WTC11 (cell line): ENCODE measurements around the gene POC1A. TPM values are rescaled to one million over a fixed set of nuclear protein-coding genes. Genes with fewer than 3 reads are reported as not detected.

Source experiments
- ATAC-seq: fragments of 200-7000 bp; cut with Tn5 transposase; 2 replicates; pipeline ENCODE4 v1.10.0; 2021; ENCODE audit warnings: mild to moderate bottlenecking, moderate library complexity
- CTCF ChIA-PET: fragments of 300-600 bp; sonication (Branson Sonifier 250); formaldehyde crosslinking; loops from one replicate; lab custom pipeline; 2021; ENCODE audit warnings: antibody characterized with exemption; lab: Charles Lee
- POLR2A ChIA-PET: fragments of 350-600 bp; sonication (Branson Sonifier 250); formaldehyde crosslinking; loops from one replicate; lab custom pipeline; 2021; ENCODE audit warnings: antibody characterized with exemption; lab: Charles Lee
- DNase-seq: peaks from one replicate; pipeline ENCODE4 v3.0.0; 2021; ENCODE audit warnings: low spot score
- H3K27ac Mint-ChIP-seq: 2 replicates; pipeline ENCODE4 v1.8.0; 2021; ENCODE audit warnings: mixed read lengths
- H3K27me3 Mint-ChIP-seq: 2 replicates; pipeline ENCODE4 v1.8.0; 2021; ENCODE audit warnings: low read depth, mild to moderate bottlenecking, moderate library complexity, mixed read lengths
- H3K36me3 Mint-ChIP-seq: 2 replicates; pipeline ENCODE4 v1.8.0; 2021; ENCODE audit warnings: mixed read lengths
- H3K4me1 Mint-ChIP-seq: 2 replicates; pipeline ENCODE4 v1.8.0; 2022; ENCODE audit warnings: mixed read lengths
- H3K4me3 Mint-ChIP-seq: 2 replicates; pipeline ENCODE4 v1.8.0; 2021; ENCODE audit warnings: mild to moderate bottlenecking, moderate library complexity, mixed read lengths
- H3K9me3 Mint-ChIP-seq: 2 replicates; pipeline ENCODE4 v1.8.0; 2021; ENCODE audit warnings: mixed read lengths
- ELF4 ChIP-seq: sonication (generic); formaldehyde crosslinking; IDR thresholded peaks from 2 replicates; pipeline ENCODE4 v1.8.1; 2022; ENCODE audit warnings: low read depth, mild to moderate bottlenecking, moderate library complexity, missing genetic modification reagents
- ETV6 ChIP-seq: sonication (generic); formaldehyde crosslinking; IDR thresholded peaks from 2 replicates; pipeline ENCODE4 v1.8.1; 2022; ENCODE audit warnings: mild to moderate bottlenecking, missing genetic modification reagents
- FOXK1 ChIP-seq: sonication (generic); formaldehyde crosslinking; IDR thresholded peaks from 2 replicates; pipeline ENCODE4 v1.8.0; 2022; ENCODE audit warnings: mild to moderate bottlenecking, moderate library complexity, missing genetic modification reagents
- JUN ChIP-seq: sonication (generic); formaldehyde crosslinking; IDR thresholded peaks from 2 replicates; pipeline ENCODE4 v1.8.0; 2023; ENCODE audit warnings: mild to moderate bottlenecking, missing genetic modification reagents
- SOX15 ChIP-seq: fragments of 250-450 bp; sonication (Bioruptor Pico); IDR thresholded peaks from 2 replicates; pipeline ENCODE4 v1.9.0; 2021; ENCODE audit warnings: mild to moderate bottlenecking
- ZNF671 ChIP-seq: fragments of 250-450 bp; sonication (Bioruptor Pico); IDR thresholded peaks from 2 replicates; pipeline ENCODE4 v1.8.0; 2021; ENCODE audit warnings: mild to moderate bottlenecking
- total RNA-seq: library from RNA; stranded (reverse); gene quantifications from 3 replicates; pipeline ENCODE4 v1.2.3, GENCODE V29; 2021
- TF ChIP-seq, protein P1 (sequence below): sonication (generic); formaldehyde crosslinking; IDR thresholded peaks from 2 replicates; pipeline ENCODE4 v1.8.1; 2023; ENCODE audit warnings: mild to moderate bottlenecking, missing genetic modification reagents
- TF ChIP-seq, protein P2 (sequence below): sonication (generic); formaldehyde crosslinking; IDR thresholded peaks from 2 replicates; pipeline ENCODE4 v1.8.0; 2023; ENCODE audit warnings: missing genetic modification reagents
- TF ChIP-seq, protein P3 (sequence below): sonication (generic); formaldehyde crosslinking; IDR thresholded peaks from 2 replicates; pipeline ENCODE4 v1.8.1; 2023; ENCODE audit warnings: mild to moderate bottlenecking, missing genetic modification reagents, moderate library complexity
- TF ChIP-seq, protein P4 (sequence below): sonication (generic); formaldehyde crosslinking; IDR thresholded peaks from 2 replicates; pipeline ENCODE4 v1.8.1; 2023; ENCODE audit warnings: mild to moderate bottlenecking, moderate library complexity, missing genetic modification reagents
- TF ChIP-seq, protein P5 (sequence below): sonication (generic); formaldehyde crosslinking; IDR thresholded peaks from 2 replicates; pipeline ENCODE4 v1.8.1; 2023; ENCODE audit warnings: mild to moderate bottlenecking, missing genetic modification reagents, borderline replicate concordance

POC1A gene
- total RNA-seq, 1 experiment from 2014 or later = 31.3 TPM

DNA sequence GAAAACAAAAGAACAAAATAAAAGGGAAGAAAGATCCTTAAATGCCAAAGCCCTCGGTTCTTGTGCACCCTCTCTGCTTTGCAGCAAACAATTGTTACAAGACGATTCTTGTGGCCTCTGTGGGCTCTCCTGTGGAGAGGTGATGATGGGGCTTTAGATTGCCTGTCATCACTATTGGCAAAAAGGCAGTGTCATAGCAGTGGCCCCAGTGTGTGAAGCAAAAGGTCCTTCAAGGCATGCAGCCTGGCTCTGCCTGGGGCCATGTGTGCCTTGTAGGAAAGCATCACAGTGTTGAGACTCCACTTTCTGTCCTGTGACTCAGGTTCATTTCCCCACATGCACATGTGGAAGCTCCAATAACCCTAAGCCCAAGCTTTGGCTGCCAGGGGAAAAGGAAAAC, 43.7 kb downstream of the POC1A start (continued):
- TF ChIP-seq, protein P1, sequence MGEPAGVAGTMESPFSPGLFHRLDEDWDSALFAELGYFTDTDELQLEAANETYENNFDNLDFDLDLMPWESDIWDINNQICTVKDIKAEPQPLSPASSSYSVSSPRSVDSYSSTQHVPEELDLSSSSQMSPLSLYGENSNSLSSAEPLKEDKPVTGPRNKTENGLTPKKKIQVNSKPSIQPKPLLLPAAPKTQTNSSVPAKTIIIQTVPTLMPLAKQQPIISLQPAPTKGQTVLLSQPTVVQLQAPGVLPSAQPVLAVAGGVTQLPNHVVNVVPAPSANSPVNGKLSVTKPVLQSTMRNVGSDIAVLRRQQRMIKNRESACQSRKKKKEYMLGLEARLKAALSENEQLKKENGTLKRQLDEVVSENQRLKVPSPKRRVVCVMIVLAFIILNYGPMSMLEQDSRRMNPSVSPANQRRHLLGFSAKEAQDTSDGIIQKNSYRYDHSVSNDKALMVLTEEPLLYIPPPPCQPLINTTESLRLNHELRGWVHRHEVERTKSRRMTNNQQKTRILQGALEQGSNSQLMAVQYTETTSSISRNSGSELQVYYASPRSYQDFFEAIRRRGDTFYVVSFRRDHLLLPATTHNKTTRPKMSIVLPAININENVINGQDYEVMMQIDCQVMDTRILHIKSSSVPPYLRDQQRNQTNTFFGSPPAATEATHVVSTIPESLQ (CRISPR knock-in tag) = no peak
- TF ChIP-seq, protein P2, sequence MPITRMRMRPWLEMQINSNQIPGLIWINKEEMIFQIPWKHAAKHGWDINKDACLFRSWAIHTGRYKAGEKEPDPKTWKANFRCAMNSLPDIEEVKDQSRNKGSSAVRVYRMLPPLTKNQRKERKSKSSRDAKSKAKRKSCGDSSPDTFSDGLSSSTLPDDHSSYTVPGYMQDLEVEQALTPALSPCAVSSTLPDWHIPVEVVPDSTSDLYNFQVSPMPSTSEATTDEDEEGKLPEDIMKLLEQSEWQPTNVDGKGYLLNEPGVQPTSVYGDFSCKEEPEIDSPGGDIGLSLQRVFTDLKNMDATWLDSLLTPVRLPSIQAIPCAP (CRISPR knock-in tag) = no peak
- TF ChIP-seq JUN (CRISPR knock-in tag) = no peak

DNA sequence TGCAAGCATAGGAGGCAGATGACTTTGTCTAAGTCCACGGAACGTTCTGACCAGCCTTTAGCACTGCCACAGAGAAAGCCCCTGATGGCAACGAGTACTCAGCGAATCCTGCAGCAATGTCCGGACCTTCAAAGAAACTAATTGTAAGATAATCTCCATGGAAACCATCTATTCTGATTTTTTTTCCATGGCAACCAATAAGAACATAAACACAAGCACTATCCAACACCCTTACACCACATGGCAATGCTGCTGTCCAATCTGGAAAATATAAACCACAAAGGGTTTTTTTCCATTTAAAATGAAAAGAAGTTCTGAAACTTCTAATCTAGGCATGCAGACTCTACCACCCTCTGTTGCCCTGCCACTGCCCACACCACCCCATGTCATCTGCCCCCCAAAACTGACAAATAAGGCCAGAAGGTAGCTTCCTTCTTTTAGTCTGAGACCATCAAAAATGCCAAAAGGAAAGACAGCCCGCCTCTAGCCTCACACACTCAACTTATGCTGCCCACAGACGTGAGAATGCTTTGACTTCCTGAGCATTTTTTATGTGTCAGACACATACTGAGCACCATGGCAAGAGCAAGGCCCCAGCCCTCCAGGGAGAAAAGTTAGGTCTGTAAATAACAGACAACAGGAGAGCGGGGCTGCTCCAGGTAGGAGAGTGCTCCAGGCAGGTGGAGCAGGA, 44.5 kb downstream of the POC1A start:
- peaks cover 3% of the 10 kb centered on the region; the same call in 1 of the 2 replicates for H3K4me1 Mint-ChIP-seq
- H3K27me3 Mint-ChIP-seq = no peaks in the 10 kb centered on the region
- POLR2A ChIA-PET = no interaction called here
- H3K4me3 Mint-ChIP-seq = no peak overlapping the region
- no peak overlapping the region for H3K27ac Mint-ChIP-seq
- DNase-seq (no peak), ATAC-seq (no peak)
- H3K9me3 Mint-ChIP-seq = no peaks in the 10 kb centered on the region
- TF ChIP-seq, protein P3, sequence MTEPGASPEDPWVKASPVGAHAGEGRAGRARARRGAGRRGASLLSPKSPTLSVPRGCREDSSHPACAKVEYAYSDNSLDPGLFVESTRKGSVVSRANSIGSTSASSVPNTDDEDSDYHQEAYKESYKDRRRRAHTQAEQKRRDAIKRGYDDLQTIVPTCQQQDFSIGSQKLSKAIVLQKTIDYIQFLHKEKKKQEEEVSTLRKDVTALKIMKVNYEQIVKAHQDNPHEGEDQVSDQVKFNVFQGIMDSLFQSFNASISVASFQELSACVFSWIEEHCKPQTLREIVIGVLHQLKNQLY (CRISPR knock-in tag) = no peak
- TF ChIP-seq, protein P4, sequence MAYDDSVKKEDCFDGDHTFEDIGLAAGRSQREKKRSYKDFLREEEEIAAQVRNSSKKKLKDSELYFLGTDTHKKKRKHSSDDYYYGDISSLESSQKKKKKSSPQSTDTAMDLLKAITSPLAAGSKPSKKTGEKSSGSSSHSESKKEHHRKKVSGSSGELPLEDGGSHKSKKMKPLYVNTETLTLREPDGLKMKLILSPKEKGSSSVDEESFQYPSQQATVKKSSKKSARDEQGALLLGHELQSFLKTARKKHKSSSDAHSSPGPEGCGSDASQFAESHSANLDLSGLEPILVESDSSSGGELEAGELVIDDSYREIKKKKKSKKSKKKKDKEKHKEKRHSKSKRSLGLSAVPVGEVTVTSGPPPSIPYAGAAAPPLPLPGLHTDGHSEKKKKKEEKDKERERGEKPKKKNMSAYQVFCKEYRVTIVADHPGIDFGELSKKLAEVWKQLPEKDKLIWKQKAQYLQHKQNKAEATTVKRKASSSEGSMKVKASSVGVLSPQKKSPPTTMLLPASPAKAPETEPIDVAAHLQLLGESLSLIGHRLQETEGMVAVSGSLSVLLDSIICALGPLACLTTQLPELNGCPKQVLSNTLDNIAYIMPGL (CRISPR knock-in tag) = no peak
- TF ChIP-seq ETV6 (no peak), ZNF671 (no peak), SOX15 (no peak), ELF4 (no peak), FOXK1 (no peak)
- TF ChIP-seq, protein P1 (CRISPR knock-in tag) = no peak
- CTCF ChIA-PET = interaction anchor here (0.9 to 2.5 kb wide), 9 partner anchors 14 to 290 kb away, joined by 3 to 21 read pairs (median 6); partner anchors contain the start of gene DUSP7
- H3K36me3 Mint-ChIP-seq = peaks cover 31% of the 10 kb centered on the region

DNA sequence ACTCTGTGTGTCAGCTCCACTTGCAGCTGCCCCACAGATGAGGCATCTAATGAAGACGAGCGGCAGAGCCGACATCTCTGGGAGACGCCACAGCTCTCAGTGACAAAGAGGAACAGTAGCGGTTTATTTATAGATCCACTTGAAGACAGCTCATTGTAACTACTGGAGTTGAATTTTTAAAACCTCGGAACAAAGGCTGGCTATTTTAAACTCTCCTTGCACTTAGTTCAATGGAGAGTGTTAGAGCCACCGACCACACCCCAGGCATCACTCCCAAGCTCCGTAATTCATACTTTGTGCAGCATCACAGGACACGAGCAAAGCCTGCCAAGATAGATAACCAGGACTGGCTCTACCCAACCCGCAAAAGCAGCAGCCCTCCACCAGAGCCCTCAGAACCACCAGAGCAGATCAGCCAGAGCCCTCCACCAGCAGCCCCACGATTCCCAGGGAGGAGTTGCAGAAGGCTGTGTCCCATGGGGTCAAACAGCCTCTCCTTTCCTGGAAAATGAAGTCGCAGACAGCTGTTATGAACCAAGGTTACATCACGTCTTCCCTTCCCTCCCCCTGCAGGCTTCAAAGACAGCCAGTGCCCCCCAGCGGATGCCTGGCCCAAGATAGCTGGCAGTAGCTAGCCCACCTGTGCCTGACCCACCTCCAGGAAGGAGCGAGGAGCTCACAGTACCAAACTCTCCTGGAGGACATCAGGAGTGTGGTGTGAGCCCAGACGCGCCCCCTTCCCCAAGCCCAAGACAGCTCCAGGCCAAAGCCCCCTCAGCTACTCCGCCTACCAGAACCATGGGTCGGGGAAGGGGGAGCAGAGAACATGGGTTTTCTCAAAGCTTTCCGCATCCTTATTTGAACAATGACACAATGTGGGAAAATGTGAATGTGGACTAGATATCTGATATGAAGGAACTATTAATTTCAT, 45.7 kb downstream of the POC1A start:
- TF ChIP-seq, protein P5, sequence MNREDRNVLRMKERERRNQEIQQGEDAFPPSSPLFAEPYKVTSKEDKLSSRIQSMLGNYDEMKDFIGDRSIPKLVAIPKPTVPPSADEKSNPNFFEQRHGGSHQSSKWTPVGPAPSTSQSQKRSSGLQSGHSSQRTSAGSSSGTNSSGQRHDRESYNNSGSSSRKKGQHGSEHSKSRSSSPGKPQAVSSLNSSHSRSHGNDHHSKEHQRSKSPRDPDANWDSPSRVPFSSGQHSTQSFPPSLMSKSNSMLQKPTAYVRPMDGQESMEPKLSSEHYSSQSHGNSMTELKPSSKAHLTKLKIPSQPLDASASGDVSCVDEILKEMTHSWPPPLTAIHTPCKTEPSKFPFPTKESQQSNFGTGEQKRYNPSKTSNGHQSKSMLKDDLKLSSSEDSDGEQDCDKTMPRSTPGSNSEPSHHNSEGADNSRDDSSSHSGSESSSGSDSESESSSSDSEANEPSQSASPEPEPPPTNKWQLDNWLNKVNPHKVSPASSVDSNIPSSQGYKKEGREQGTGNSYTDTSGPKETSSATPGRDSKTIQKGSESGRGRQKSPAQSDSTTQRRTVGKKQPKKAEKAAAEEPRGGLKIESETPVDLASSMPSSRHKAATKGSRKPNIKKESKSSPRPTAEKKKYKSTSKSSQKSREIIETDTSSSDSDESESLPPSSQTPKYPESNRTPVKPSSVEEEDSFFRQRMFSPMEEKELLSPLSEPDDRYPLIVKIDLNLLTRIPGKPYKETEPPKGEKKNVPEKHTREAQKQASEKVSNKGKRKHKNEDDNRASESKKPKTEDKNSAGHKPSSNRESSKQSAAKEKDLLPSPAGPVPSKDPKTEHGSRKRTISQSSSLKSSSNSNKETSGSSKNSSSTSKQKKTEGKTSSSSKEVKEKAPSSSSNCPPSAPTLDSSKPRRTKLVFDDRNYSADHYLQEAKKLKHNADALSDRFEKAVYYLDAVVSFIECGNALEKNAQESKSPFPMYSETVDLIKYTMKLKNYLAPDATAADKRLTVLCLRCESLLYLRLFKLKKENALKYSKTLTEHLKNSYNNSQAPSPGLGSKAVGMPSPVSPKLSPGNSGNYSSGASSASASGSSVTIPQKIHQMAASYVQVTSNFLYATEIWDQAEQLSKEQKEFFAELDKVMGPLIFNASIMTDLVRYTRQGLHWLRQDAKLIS (CRISPR knock-in tag) = no peak
- Mint-ChIP-seq H3K36me3 (peaks cover 31% of the 10 kb centered on the region), H3K4me1 (peaks cover 3% of the 10 kb centered on the region; the same call in 1 of the 2 replicates), H3K9me3 (no peaks in the 10 kb centered on the region), H3K4me3 (no peak overlapping the region), H3K27me3 (no peaks in the 10 kb centered on the region), H3K27ac (peak overlapping the region; percentile 30; the same call in 1 of the 2 replicates)
- ATAC-seq (peak; percentile 80), DNase-seq (peak; percentile 30)
- CTCF ChIA-PET = interaction anchor here (0.7 to 2.5 kb wide), 13 partner anchors 10 to 289 kb away, joined by 3 to 21 read pairs (median 4); partner anchors contain the start of gene DUSP7
- POLR2A ChIA-PET = no interaction called here
